Measurements from ENCODE around the gene CALML3. TPM values are rescaled to one million over a fixed set of nuclear protein-coding genes. Genes with fewer than 3 reads are reported as not detected.

Gene CALML3
- total RNA-seq, 1 experiment from 2014 or later, result not detected

- Histone ChIP-seq H3K9ac (ENCODE audit: low read length) (no peak overlapping the region), H3K4me1 (ENCODE audit: insufficient read depth, low read length) (peaks cover 11% of the 10 kb centered on the region; the same call in 1 of the 2 replicates), H4K20me1 (ENCODE audit: low read length) (no peaks in the 10 kb centered on the region), H3K36me3 (ENCODE audit: low read depth, low read length) (no peaks in the 10 kb centered on the region), H3K79me2 (ENCODE audit: low read length) (no peaks in the 10 kb centered on the region), H3K4me2 (ENCODE audit: low read length) (no peak overlapping the region), H2AFZ (ENCODE audit: low read length) (no peak overlapping the region), H3K4me3 (ENCODE audit: low read length) (no peak overlapping the region), H3K9me3 (ENCODE audit: low read length) (no peaks in the 10 kb centered on the region), H3K9me2 (replicated peaks; ENCODE audit: low read length) (no peaks in the 10 kb centered on the region), H3K27me3 (ENCODE audit: low read length) (no peaks in the 10 kb centered on the region), H3K27ac (ENCODE audit: low read length) (no peak overlapping the region), H3F3A (ENCODE audit: low read length, unreplicated experiment) (no peaks in the 10 kb centered on the region)
- BruUV-seq (replicated peaks), result no TSS peak
- ATAC-seq, result no peak
- TF ChIP-seq EZH2 (IDR thresholded peaks at IDR 0.05; ENCODE audit: low read length, unreplicated experiment), result no peak
- no peak for TF ChIP-seq CTCF (conservative IDR thresholded peaks at IDR 0.05; ENCODE audit: low read depth, low read length)
- ChIA-PET CTCF (interaction anchor here (0.5 kb wide), 1 partner anchor 50 kb away, joined by 3 read pairs; no protein-coding TSS in a partner anchor), POLR2A (ENCODE audit: unreplicated experiment) (no interaction called here)
- no peak for DNase-seq
- intact Hi-C loops (cut with micrococcal nuclease), result no loop called here
These were observed 28.2 kb upstream of the CALML3 start for GRCh38 chr10:5496261-5497250.

- TF ChIP-seq CTCF (conservative IDR thresholded peaks at IDR 0.05; ENCODE audit: low read depth, low read length) (no peak), EZH2 (IDR thresholded peaks at IDR 0.05; ENCODE audit: low read length, unreplicated experiment) (no peak), EZH2phosphoT487 (IDR thresholded peaks at IDR 0.05; ENCODE audit: borderline replicate concordance, low read length) (no peak)
- no peaks in the 10 kb centered on the region for H4K20me1 ChIP-seq (ENCODE audit: low read length)
- H3F3A ChIP-seq (ENCODE audit: low read length, unreplicated experiment), result no peaks in the 10 kb centered on the region
- ChIA-PET CTCF (no interaction called here), POLR2A (ENCODE audit: unreplicated experiment) (no interaction called here)
- intact Hi-C loops (cut with micrococcal nuclease), result no loop called here
- no peaks in the 10 kb centered on the region for H3K36me3 ChIP-seq (ENCODE audit: low read depth, low read length)
- no peak overlapping the region for H3K9ac ChIP-seq (ENCODE audit: low read length)
- H2AFZ ChIP-seq (ENCODE audit: low read length), result no peak overlapping the region
- H3K4me3 ChIP-seq (ENCODE audit: low read length), result no peak overlapping the region
- no peaks in the 10 kb centered on the region for H3K9me2 ChIP-seq (replicated peaks; ENCODE audit: low read length)
- no peaks in the 10 kb centered on the region for H3K9me3 ChIP-seq (ENCODE audit: low read length)
- H3K79me2 ChIP-seq (ENCODE audit: low read length), result no peaks in the 10 kb centered on the region
- no peaks in the 10 kb centered on the region for H3K27me3 ChIP-seq (ENCODE audit: low read length)
- no TSS peak for BruUV-seq (replicated peaks)
- H3K27ac ChIP-seq (ENCODE audit: low read length), result no peak overlapping the region
- DNase-seq, result no peak
- H3K4me1 ChIP-seq (ENCODE audit: insufficient read depth, low read length), result peaks cover 11% of the 10 kb centered on the region; the same call in 1 of the 2 replicates
- no peak for ATAC-seq
- no peak overlapping the region for H3K4me2 ChIP-seq (ENCODE audit: low read length)
These were observed 27.5 kb upstream of the CALML3 start for GRCh38 chr10:5497289-5497688.

Measured in PC-3 (cell line).